Mesenteric fat pad (tissue), 1 donor: ENCODE measurements around the gene TMEM37. TPM values are rescaled to one million over a fixed set of nuclear protein-coding genes. Genes with fewer than 3 reads are reported as not detected.

Experiments used
- DNase-seq: peaks from one replicate; pipeline ENCODE4 v3.0.0-alpha.2; 2020; ENCODE audit warnings: low spot score
- total RNA-seq: library from RNA; stranded (reverse); fragmentation: NEBNext Ultra II Directional; extraction: Animal tissue kit (Norgen Biotek cat#: 25700); gene quantifications from one replicate; pipeline ENCODE4 v1.2.1, GENCODE V29; 2021
- donor health status: DM: yes; HTN: yes; CAD: no.

Gene TMEM37
- total RNA-seq, 1 donor from 2014 or later = 56.4 TPM

DNA sequence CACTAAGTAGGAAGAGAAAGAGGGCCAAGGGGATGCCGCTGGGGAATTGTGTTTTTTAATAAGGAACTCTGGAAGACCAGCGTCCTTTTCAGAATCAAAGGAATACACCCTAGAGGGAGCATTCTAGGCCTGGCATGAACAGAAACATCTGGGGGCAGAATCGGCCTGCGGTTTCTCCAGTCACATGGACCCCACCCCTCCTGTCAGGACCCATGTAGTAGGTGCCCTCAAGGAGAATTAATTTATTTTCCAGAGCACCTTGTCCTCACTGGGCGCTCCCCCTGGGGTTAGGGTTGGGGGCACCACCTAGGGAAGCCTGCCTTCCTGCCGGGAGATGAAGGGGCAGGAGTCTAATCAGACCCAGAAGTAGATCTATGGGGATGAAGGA lies 44.2 kb downstream of the TMEM37 start:
- peak; percentile 51 for DNase-seq

DNA sequence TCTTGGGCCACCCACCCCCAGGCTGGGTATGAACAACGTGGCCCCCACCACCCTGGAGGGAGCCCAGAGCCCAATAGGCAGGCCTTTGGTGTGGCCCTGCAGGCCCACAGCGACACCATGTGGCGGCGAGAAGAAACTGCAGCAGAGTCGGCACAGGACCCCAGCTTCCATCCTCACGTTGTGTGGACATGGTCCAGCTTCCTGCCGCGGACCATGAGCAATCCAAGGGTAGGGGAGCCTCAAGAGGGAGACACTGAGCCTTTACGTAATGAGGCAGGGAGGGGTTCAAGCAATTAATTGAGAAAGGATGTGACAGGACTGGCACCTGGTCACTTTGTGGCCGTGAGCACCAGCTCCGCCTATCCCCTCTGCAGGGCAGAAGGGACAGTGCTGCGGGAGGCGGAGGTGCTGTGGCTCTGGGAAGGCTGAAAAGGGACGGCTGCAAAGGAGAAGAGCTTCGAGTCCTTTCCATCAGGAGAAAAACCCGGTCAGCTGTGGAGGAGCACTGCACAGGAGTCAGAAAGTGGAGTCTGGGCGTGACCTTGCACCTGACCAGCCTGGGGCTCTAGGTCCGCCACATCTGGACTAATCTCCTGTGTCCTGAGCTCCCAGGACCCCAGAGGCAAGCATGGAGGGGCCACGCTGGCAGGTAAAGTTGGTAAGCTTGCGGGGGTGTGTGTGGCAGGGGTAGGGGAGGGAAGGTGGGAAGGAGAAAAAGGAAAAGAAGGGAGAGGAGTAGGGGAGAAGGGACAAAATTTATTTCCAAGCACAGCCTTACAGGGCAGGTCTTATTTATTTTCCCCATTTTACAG lies 44.9 kb downstream of the TMEM37 start:
- peak; percentile 88 for DNase-seq

DNA sequence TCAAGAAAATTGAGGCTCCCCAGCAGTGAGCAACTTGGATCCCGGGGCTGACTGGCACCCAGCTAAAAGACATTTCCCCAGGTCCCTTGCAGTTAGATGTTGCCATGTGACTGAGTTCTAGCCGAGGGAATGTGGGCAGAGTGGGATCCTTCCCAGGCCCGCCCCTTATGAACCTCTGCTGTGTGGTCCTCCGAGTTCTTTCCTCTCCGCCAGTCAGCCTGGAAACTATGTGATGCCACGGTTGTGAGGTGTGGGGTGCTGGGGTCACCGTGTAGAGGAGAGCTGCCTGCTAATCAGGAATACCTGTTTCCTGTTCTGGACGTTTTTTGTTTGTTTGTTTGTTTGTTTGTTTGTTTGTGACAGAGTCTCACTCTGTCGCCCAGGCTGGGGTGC lies 45.5 kb downstream of the TMEM37 start:
- DNase-seq = peak; percentile 45

GRCh38 chr2:119478188-119478977 lies 46.7 kb downstream of the TMEM37 start:
- peak; percentile 45 for DNase-seq

DNA sequence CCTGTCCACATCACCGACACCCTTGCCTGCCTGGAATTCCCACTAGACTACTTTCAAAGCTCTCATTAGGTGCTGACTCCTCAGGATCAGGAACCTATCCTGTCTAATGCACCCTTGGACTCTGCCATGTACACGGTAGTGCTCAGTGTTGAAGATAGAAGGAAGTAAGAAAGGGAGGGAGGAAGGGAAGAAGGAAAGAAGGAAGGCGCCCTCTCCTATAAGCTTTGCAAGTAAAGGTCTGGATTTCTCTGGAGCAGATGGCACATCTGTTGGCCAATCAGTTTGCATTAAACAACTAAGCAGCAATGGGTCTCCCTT lies 47.3 kb downstream of the TMEM37 start:
- no peak for DNase-seq

DNA sequence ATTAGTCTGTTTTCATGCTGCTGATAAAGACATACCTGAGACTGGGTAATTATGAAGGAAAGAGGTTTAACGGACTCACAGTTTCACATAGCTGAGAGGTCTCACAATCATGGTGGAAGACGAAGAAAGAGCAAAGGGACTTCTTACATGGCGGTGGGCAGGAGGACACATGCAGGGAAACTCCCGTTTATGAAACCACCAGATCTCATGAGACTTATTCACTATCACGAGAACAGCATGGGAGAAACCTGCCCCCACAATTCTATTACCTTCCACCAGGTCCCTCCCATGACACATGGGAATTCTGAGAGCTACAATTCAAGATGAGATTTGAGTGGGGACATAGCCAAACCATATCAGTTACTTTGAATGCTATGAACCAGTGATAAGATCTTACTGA lies 48.5 kb downstream of the TMEM37 start:
- DNase-seq = no peak

DNA sequence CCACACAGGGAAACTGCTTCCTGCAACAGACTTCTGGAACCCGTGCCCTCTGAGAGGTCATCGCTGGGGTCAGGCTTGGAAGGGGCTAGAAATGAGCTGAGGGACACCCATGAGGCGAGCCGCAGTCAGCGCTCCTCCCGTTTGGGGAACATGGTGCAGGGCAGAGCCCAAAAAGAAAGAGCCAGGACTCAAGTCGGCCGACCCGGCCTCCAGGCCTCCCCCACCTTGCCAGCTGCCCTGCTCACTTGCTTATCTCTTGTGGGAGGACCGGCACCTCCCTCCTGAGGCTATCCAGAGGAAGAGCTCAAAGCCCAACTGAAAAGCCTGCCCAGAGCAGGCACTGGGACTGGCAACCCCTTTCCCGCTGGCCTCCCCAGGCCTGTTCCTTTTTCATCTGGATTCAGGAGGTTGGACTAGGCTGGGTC lies 49.1 kb downstream of the TMEM37 start:
- DNase-seq = peak; percentile 87

DNA sequence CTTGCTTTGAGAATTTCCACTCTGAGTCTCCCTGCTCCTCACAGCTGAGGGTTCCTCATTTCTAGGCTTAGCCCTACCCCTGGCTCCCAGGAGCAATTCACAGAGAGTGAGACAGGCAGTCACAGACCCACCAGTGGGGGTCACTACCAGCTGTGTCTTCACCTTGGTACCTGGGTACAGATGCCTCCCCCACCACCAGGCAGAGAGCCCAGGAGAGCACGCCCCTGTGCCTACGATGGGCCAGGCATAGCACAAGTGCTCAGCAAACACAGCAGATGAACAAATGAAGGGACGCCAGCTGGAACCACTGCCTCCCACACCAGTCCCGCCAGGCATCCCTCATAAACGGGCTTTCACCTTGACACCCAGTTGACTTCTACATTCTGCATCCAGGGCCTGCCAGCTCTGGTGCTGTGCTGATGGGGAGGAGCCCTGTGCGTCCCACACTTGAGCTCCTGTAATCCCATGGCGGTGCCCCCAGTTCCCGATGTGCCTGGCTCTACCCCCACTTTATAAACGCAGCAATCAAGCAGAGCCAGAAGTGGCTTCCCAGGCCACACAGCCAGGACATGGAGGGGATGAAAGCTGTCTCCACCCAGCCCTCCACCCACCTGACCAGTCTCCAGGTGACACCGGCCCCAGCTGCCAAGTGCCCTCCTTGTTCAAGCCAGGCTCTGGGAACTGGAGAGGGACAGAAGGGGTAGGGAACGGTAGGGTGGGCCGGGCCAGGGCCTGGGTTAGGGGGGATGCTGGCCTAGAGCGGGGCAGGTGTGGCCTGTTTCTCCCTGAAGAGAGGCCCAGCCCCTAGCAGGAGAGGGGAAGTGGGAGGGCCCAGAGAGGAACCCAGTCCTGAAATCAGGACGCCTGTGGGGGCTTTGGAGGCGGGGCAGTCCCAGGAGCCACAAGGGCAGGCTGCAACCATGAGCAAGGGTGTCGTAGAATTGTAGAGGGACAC lies 50.1 kb downstream of the TMEM37 start:
- peak; percentile 85 for DNase-seq

- DNase-seq = peak; percentile 80
These were observed 51.1 kb downstream of the TMEM37 start for GRCh38 chr2:119482481-119483394.

- peak; percentile 81 for DNase-seq
These were observed 51.7 kb downstream of the TMEM37 start for GRCh38 chr2:119483395-119483753.

GRCh38 chr2:119483896-119484718 lies 52.5 kb downstream of the TMEM37 start:
- peak; percentile 85 for DNase-seq

DNA sequence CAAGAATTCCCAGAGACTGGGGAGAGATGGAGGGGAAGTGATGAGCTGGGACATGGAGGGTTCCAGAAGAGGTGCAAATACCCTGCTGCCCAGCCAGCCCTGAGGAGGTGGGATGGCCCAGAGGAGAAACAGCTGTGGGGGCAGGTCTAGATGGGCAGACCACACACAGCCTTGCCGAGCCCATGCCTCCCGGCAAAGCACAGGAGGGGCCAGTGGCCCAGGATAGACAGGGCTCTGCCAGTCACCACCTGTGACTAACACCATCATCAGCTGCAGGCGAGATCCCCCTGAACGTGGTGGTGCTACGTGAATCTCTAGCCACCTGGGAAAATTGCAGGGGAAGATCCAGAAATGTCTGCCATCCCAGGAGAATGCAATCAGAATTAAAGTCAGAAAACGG lies 53.2 kb downstream of the TMEM37 start:
- no peak for DNase-seq

GRCh38 chr2:119485336-119486110 lies 53.9 kb downstream of the TMEM37 start:
- no peak for DNase-seq

DNA sequence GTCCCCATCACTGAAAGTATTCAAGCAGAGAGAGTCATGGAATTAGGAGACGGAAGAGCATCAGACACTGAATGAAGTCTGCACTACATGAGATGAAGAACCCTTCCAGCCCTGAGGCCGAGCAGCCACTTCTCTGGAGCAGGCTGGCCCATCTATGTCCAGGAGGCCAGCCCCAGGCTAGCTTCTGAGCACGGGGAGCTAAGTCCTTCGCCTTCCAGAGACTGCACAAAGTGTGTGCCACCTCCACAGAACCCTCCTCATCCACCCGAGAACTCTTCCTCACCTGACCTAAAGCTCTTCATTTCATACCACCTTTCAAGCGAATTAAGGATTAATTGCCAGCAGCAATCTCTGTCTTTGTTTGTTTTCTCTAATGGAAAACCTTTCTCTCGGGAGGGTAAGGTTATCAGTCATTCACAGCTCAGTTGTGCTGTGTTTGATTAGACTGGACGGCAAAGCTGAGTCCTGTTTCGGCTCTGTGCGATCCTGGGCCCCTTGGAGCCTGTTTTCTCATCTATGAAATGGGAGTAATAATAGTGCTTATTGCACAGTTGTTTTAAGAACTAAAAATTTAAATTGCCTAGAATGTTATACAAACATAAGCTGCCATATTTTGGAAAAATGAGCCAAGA lies 54.7 kb downstream of the TMEM37 start:
- DNase-seq = no peak

DNA sequence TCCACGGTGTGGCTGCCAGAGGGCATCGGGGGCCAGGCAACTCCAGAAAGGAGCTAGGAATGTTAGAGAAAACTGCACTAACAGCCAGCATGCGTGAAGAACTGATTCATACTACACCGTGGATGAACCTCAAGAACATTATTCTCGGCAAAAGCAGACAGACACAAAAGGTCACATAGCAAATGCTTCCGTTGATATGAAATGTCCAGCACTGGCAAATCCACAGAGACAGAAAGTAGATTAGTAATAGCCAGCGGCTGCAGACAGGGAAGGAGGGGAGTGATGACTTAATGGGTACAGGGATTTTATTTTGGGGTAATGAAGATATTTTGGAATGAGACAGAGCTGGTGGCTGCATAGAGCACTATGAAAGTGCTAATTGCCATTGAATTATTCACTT lies 55.2 kb downstream of the TMEM37 start:
- DNase-seq = no peak

GRCh38 chr2:119487434-119488244 lies 56.0 kb downstream of the TMEM37 start:
- no peak for DNase-seq
